Lower leg skin (tissue), 4 donors: ENCODE data around the gene TRPM1. TPM values are rescaled to one million over a fixed set of nuclear protein-coding genes. Genes with fewer than 3 reads are reported as not detected.
A peak's percentile ranks its signal among the peaks of the same experiment; 100 is the strongest.

ENCODE experiments used
- DNase-seq, 2 donors: peaks; one replicate each; pipeline ENCODE4 v3.0.0-alpha.2; 2019; ENCODE audit warnings: low spot score in 2 of 2
- H3K4me3 ChIP-seq: fragments of 200-600 bp; sonication (generic); 2 replicates; pipeline ENCODE4 v1.5.1; 2017; ENCODE audit warnings: mild to moderate bottlenecking, low read depth; ENCODE audit not compliant: poor library complexity, severe bottlenecking
- CTCF ChIP-seq, 3 donors: fragments of 450-650 bp; IDR thresholded peaks; one replicate each; pipeline ENCODE4 v1.5.1; 2016; ENCODE audit warnings: antibody characterized with exemption in 3 of 3, mild to moderate bottlenecking in 3 of 3, moderate library complexity in 2 of 3
- POLR2A ChIP-seq, 2 donors: fragments of 450-650 bp; IDR thresholded peaks; one replicate each; pipeline ENCODE4 v1.6.1; 2016 to 2017; ENCODE audit warnings: antibody characterized with exemption in 2 of 2, mild to moderate bottlenecking in 1 of 2, moderate library complexity in 1 of 2
- WGBS, 2 donors: methylation state at CpG; one replicate each; pipeline ENCODE4 v1.1.5; 2018; 5-methylcytosine and 5-hydroxymethylcytosine counted together
- intact Hi-C: fragments of 100-400 bp; cut with DNase I; formaldehyde crosslinking; loops from one replicate; pipeline ENCODE4 v1.15.0; 2023; ENCODE audit warnings: low total_unique reads
- total RNA-seq, 4 donors: library from RNA; depleted of rRNA; stranded (reverse); fragments of >200 nt; gene quantifications; one replicate each; pipeline ENCODE4 v1.1.0, GENCODE V29; 2016

The TRPM1 gene
- total RNA-seq, 4 donors from 2014 or later = 1.3 to 18.3 (median 8.3) TPM

- TF ChIP-seq POLR2A (IDR thresholded peaks at IDR 0.05) (no peak), CTCF (IDR thresholded peaks at IDR 0.05) (no peak)
- intact Hi-C loops = no loop called here
- WGBS, 2 donors = 82 to 87% methylated on average over 6 of the region's 6 CpGs
- H3K4me3 ChIP-seq = no peak overlapping the region
- no peak for DNase-seq
Measured at GRCh38 chr15:31116423-31117030, 15.0 kb upstream of the TRPM1 start.

GRCh38 chr15:31111091-31111647 lies 9.6 kb upstream of the TRPM1 start:
- no peak for DNase-seq
- TF ChIP-seq POLR2A (IDR thresholded peaks at IDR 0.05) (no peak), CTCF (IDR thresholded peaks at IDR 0.05) (no peak)
- 69 to 77% methylated on average over 5 of the region's 5 CpGs for WGBS, 2 donors
- H3K4me3 ChIP-seq = no peak overlapping the region
- intact Hi-C loops = no loop called here

DNA sequence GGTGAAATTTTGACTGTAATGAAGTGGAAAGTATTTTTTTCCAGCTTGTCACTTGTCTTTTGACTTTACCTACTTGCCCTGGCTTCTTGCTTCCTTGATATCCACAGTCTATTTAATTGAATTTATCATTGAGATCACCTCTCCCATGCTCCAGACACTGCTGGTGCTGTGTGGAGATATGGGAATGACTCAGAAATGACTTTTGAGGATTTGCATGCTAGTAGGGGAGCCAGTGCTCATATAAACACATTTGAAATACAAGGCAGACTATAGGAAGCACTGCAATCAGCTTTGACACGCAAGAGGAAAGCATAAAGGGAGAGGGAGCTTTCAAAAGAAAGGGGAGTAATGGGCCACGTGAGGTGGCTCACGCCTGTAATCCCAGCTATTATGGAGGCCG lies 7.3 kb upstream of the TRPM1 start:
- no peak overlapping the region for H3K4me3 ChIP-seq
- DNase-seq = no peak
- TF ChIP-seq POLR2A (IDR thresholded peaks at IDR 0.05) (no peak), CTCF (IDR thresholded peaks at IDR 0.05) (no peak)
- intact Hi-C loops = no loop called here
- 89% methylated on average over 4 of the region's 4 CpGs for WGBS, 2 donors

- TF ChIP-seq POLR2A (IDR thresholded peaks at IDR 0.05) = no peak
- no peak for TF ChIP-seq CTCF (IDR thresholded peaks at IDR 0.05)
- 74 to 80% methylated on average over 7 of the region's 7 CpGs for WGBS, 2 donors
- intact Hi-C loops = no loop called here
- no peak for DNase-seq
- H3K4me3 ChIP-seq = no peak overlapping the region
Measured at GRCh38 chr15:31106495-31107300, 5.2 kb upstream of the TRPM1 start.

DNA sequence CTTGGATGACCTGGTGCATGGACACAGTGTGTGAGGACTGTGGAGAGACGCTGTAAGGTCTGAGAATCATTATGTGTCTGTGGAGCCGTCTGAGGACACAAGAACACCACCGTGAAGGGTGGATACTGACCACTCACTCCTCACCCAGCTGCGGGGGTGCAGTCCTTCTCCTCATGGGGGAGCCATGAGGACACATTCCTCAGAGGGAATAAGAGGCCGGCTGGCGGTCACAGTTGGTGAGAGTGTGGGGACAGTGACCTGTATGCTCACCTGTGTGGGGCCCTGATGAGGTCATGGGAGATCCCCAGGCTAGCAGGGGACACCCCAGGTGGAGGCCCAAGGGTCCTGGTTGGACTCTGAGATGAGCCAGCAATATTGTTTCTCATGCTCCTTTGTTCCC lies 2.5 kb upstream of the TRPM1 start:
- H3K4me3 ChIP-seq = no peak overlapping the region
- intact Hi-C loops = no loop called here
- 91 to 93% methylated on average over 6 of the region's 6 CpGs for WGBS, 2 donors
- peak in 1 of 2 donors; percentile 49 for DNase-seq
- no peak for TF ChIP-seq POLR2A (IDR thresholded peaks at IDR 0.05)
- no peak for TF ChIP-seq CTCF (IDR thresholded peaks at IDR 0.05)
